SU-DHL-6 (cell line): ENCODE data around the gene SHC2.

ENCODE experiments used
- H2AFZ ChIP-seq: fragments of 200-600 bp; sonication (generic); 2 replicates; pipeline ENCODE4 v1.6.1; 2014; ENCODE audit warnings: low read depth, mild to moderate bottlenecking, moderate library complexity, mixed read lengths, antibody characterized with exemption, low read length; ENCODE audit not compliant: severe bottlenecking
- H3F3A ChIP-seq: fragments of 200-600 bp; shearing (Covaris generic); 2 replicates; pipeline ENCODE4 v1.6.0; 2016; ENCODE audit warnings: antibody characterized with exemption, mild to moderate bottlenecking; ENCODE audit not compliant: insufficient read depth
- H3K27ac ChIP-seq: fragments of 200-600 bp; sonication (generic); 2 replicates; pipeline ENCODE4 v1.5.1; 2016; ENCODE audit warnings: low read depth, mild to moderate bottlenecking, low read length, moderate library complexity, mixed read lengths
- H3K27me3 ChIP-seq: fragments of 200-600 bp; sonication (generic), shearing (Covaris generic); 2 replicates; pipeline ENCODE4 v1.6.0; 2014; ENCODE audit warnings: mild to moderate bottlenecking, low read length
- H3K36me3 ChIP-seq: fragments of 200-600 bp; sonication (generic); 2 replicates; pipeline ENCODE4 v1.6.1; 2014; ENCODE audit warnings: mild to moderate bottlenecking, low read length, mixed read lengths
- H3K4me2 ChIP-seq: fragments of 300-600, 200-600 bp; shearing (Covaris generic), sonication (generic); 2 replicates; pipeline ENCODE4 v1.6.0; 2014; ENCODE audit warnings: low read length, low read depth, mild to moderate bottlenecking; ENCODE audit not compliant: poor library complexity, severe bottlenecking
- H3K4me3 ChIP-seq: fragments of 200-600 bp; sonication (generic); 2 replicates; pipeline ENCODE4 v1.5.1; 2014; ENCODE audit warnings: antibody characterized with exemption, low read length, mild to moderate bottlenecking, mixed read lengths; ENCODE audit not compliant: insufficient read depth, poor library complexity, severe bottlenecking
- H3K79me2 ChIP-seq: fragments of 200-600 bp; sonication (generic); 2 replicates; pipeline ENCODE4 v1.6.1; 2014; ENCODE audit warnings: mild to moderate bottlenecking, low read length, moderate library complexity; ENCODE audit not compliant: insufficient read depth
- H3K9ac ChIP-seq: fragments of 200-600 bp; sonication (generic); 2 replicates; pipeline ENCODE4 v1.7.0; 2014; ENCODE audit warnings: mild to moderate bottlenecking, low read length
- H3K9me2 ChIP-seq: fragments of 200-600 bp; sonication (generic); replicated peaks from 2 replicates; pipeline ENCODE4 v1.6.1; 2014; ENCODE audit warnings: low read length; ENCODE audit not compliant: insufficient read depth
- H3K9me3 ChIP-seq: fragments of 200-600 bp; sonication (generic); 2 replicates; pipeline ENCODE4 v1.6.1; 2014; ENCODE audit warnings: low read length, mixed read lengths; ENCODE audit not compliant: insufficient read depth
- H4K20me1 ChIP-seq: fragments of 200-600 bp; sonication (generic); 2 replicates; pipeline ENCODE4 v1.6.1; 2014; ENCODE audit warnings: low read depth, mild to moderate bottlenecking, antibody characterized with exemption, low read length, moderate library complexity, mixed read lengths
- EZH2phosphoT487 ChIP-seq: fragments of 200-600 bp; sonication (generic), shearing (Covaris generic); conservative IDR thresholded peaks from 2 replicates; pipeline ENCODE4 v1.6.1; 2018; ENCODE audit warnings: mild to moderate bottlenecking, antibody characterized with exemption, low read length, moderate library complexity, mixed read lengths
- TF ChIP-seq, protein P1 (sequence below): fragments of 200-600 bp; sonication (generic); IDR thresholded peaks from one replicate; pipeline ENCODE4 v1.5.1; 2017; ENCODE audit warnings: antibody characterized with exemption, mild to moderate bottlenecking, low read length, moderate library complexity; ENCODE audit not compliant: insufficient read depth, poor library complexity, severe bottlenecking

SHC2 gene

DNA sequence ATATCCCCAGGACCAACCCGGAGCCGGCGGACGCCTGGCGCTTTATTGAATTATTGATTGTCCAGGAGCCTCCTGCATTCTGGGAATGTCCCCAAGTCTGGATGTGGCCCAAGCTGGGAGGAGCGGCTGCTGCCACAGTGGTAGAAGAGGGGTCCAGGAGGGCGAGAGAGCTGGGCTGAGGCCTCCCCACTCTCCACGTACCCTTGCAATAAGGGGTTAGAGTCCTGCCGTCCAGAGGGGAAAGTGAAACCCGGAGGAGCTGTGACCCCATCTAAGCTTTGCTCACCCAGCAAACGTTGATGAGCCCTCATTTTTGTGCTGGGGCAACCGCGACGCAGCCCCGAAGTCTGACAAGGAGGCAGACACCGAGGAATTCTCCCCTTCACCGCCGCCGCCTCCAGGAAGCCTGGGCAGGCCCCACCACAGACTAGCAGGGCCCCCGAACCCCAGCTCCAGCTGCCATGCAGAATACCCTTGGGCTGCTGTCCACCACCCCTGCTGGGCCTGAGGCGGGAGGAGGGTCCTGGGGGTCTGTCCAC, 50.5 kb downstream of the SHC2 start:
- Histone ChIP-seq H3K27me3 (no peaks in the 10 kb centered on the region), H3K36me3 (no peaks in the 10 kb centered on the region), H4K20me1 (no peaks in the 10 kb centered on the region), H3K9ac (no peak overlapping the region), H3K4me2 (no peak overlapping the region), H3K9me2 (no peaks in the 10 kb centered on the region), H2AFZ (no peak overlapping the region), H3F3A (no peaks in the 10 kb centered on the region), H3K79me2 (no peaks in the 10 kb centered on the region), H3K27ac (no peak overlapping the region), H3K4me3 (no peak overlapping the region), H3K9me3 (no peaks in the 10 kb centered on the region)
- no peak for TF ChIP-seq EZH2phosphoT487
- TF ChIP-seq, protein P1, sequence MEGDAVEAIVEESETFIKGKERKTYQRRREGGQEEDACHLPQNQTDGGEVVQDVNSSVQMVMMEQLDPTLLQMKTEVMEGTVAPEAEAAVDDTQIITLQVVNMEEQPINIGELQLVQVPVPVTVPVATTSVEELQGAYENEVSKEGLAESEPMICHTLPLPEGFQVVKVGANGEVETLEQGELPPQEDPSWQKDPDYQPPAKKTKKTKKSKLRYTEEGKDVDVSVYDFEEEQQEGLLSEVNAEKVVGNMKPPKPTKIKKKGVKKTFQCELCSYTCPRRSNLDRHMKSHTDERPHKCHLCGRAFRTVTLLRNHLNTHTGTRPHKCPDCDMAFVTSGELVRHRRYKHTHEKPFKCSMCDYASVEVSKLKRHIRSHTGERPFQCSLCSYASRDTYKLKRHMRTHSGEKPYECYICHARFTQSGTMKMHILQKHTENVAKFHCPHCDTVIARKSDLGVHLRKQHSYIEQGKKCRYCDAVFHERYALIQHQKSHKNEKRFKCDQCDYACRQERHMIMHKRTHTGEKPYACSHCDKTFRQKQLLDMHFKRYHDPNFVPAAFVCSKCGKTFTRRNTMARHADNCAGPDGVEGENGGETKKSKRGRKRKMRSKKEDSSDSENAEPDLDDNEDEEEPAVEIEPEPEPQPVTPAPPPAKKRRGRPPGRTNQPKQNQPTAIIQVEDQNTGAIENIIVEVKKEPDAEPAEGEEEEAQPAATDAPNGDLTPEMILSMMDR = no peak

DNA sequence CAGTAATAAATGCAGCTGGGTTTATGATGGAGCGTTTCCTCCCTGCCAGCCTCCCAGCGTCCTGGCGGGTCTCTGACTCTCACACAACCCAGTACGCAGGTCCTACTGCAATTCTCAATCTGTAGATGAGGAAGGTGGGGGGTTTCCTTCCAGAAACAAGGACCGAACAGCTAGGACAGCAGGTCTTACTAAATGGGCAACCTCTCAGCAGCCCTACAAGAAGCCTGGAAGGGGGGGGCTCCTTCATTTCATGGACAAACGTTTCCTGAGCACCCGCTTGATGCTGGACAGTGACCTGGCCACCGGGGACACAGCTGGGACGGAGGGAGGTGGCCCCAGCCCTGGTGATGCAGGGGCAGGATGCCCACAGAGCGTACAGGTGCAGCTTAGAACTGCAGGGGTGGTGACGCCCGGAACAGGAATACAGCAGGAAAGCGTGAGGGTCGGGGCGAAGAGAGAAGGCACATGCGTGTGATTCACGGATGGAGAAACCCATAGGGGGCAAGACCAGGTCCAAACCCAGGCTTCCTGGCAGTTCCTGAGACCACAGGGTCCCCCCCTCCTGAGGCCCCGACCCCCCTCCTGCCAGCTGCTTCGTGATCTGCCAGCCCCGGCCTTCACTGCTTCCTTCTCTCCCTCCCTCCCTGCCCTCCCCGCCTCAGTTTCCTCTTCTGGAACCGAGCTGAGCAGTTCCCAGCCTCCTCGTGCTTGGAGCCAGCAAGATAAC, 51.2 kb downstream of the SHC2 start:
- Histone ChIP-seq H3K27ac (no peak overlapping the region), H3K4me2 (no peak overlapping the region), H3K4me3 (no peak overlapping the region)

DNA sequence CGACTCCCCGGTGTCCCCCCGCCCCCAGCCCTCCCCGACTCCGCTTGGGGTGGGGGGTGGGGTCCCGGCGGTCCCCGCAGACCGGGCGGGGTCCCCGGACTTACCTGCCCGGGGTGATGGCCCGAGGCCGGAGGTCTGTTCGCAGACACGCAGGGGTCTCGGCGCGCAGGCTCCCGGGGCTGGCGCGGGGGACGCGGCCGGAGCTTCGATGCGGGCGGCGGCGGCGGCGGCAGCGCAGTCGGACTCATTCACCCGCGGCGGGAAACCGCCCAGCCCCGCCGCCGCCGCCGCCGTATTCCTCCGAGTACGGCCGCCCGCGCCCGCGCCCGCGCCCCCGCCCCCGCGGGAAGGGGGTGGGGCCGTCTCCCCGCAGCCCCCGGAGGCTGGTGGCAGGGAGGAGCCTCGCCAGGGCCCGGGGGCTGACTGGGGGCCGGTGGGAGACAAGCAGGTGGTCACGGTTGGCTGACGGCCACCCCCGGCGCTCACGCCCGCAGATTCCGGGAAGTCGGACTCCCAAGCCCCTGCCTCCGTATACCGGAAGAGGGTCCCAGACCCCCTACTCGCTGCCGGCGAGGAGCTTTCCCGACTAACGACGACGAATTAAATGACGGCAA, 51.8 kb downstream of the SHC2 start, which contains the start of gene C2CD4C:
C2CD4C (minus strand) TSS at position 246 of the 614 bp plus-strand sequence. CDS start 786 bp downstream, outside the sequence.
- H3K9me3 ChIP-seq = no peaks in the 10 kb centered on the region
- no peaks in the 10 kb centered on the region for H4K20me1 ChIP-seq
- H2AFZ ChIP-seq = no peak within 1 kb of the TSS
- H3K4me3 ChIP-seq = no peak within 1 kb of the TSS
- H3K27me3 ChIP-seq = no peaks in the 10 kb centered on the region
- no peaks in the 10 kb centered on the region for H3K36me3 ChIP-seq
- H3K9ac ChIP-seq = no peak within 1 kb of the TSS
- H3K4me2 ChIP-seq = peak within 1 kb of the TSS; percentile 10
- H3K79me2 ChIP-seq = no peaks in the 10 kb centered on the region
- H3K27ac ChIP-seq = no peak within 1 kb of the TSS
- H3F3A ChIP-seq = no peaks in the 10 kb centered on the region
- TF ChIP-seq, protein P1 = no peak
- no peak for TF ChIP-seq EZH2phosphoT487
- no peaks in the 10 kb centered on the region for H3K9me2 ChIP-seq

More for the DNA sequence above, 51.2 kb downstream of the SHC2 start:
- Histone ChIP-seq H3K27me3 (no peaks in the 10 kb centered on the region), H3F3A (no peaks in the 10 kb centered on the region), H3K9ac (no peak overlapping the region), H4K20me1 (no peaks in the 10 kb centered on the region), H3K9me2 (no peaks in the 10 kb centered on the region), H3K79me2 (no peaks in the 10 kb centered on the region), H3K36me3 (no peaks in the 10 kb centered on the region), H2AFZ (no peak overlapping the region), H3K9me3 (no peaks in the 10 kb centered on the region)
- TF ChIP-seq, protein P1 = no peak
- TF ChIP-seq EZH2phosphoT487 = no peak
